ENCODE data around the gene KCNQ5. TPM values are rescaled to one million over a fixed set of nuclear protein-coding genes. Genes with fewer than 3 reads are reported as not detected.
A peak's percentile ranks its signal among the peaks of the same experiment; 100 is the strongest.

The KCNQ5 gene
- polyA plus RNA-seq, 1 donor (not counting 4 experiments of a cell fraction or from before 2014, with no cell fraction given): 3.4 TPM

DNA sequence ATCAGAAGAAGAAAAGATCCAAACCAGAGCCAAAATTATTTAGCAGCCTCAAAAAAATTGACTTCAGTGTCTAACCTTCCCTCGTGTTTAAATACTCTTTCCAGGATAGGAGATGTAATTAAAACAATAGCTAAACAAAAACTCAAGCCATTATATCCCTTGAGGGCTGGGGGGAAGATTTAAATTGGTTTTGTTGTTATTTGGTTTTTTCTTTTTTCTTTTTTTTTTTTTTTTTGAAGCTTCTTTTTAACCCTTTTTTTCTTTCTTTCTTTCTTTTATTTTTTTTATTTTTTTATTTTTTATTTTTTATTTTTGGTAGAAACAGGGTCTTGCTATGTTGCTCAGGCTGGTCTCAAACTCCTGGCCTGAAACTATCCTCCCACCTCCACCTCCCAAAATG lies 334.4 kb downstream of the KCNQ5 start:
- dilution Hi-C loops (cut with MboI; ENCODE audit: extremely low pct_ligation_motif_present, low sequenced_read_pairs): no loop called here
- H3K9ac ChIP-seq (ENCODE audit: control insufficient read depth, extremely low read depth, insufficient read depth, low read length): no peak overlapping the region
- H3K9me1 ChIP-seq (ENCODE audit: control insufficient read depth, extremely low read depth, insufficient read depth, low read length): no peaks in the 10 kb centered on the region
- no peak overlapping the region for H3K4me3 ChIP-seq (ENCODE audit: control insufficient read depth in 2 of 3, extremely low read depth in 1 of 3, insufficient read depth in 2 of 3, low read depth in 1 of 3, low read length in 3 of 3)
- no peaks in the 10 kb centered on the region for H3K9me3 ChIP-seq (ENCODE audit: control insufficient read depth, low read depth, low read length)
- FAIRE-seq (no peak), DNase-seq (ENCODE audit: low read depth, low spot score) (no peak)
- no peaks in the 10 kb centered on the region for H3K36me3 ChIP-seq (ENCODE audit: control insufficient read depth in 2 of 2, extremely low read depth in 1 of 2, insufficient read depth in 2 of 2, low read length in 2 of 2)
- H3K4me1 ChIP-seq (ENCODE audit: control insufficient read depth, extremely low read depth, insufficient read depth, low read length): peaks cover 13% of the 10 kb centered on the region
- no peaks in the 10 kb centered on the region for H4K20me1 ChIP-seq (ENCODE audit: control insufficient read depth, extremely low read depth, insufficient read depth, low read length)
- H3K27ac ChIP-seq (ENCODE audit: control insufficient read depth, insufficient read depth, low read length): no peak overlapping the region
- no peaks in the 10 kb centered on the region for H3K27me3 ChIP-seq (ENCODE audit: control insufficient read depth, extremely low read depth, insufficient read depth, low read length)
- no peak overlapping the region for H3K4me2 ChIP-seq (ENCODE audit: control insufficient read depth, extremely low read depth, insufficient read depth, low read depth, low read length)
- H3K79me2 ChIP-seq (ENCODE audit: control insufficient read depth, insufficient read depth, low read length): no peaks in the 10 kb centered on the region
- no peak overlapping the region for H2AFZ ChIP-seq (ENCODE audit: control insufficient read depth, low read length)
- TF ChIP-seq EZH2 (IDR thresholded peaks at IDR 0.05; ENCODE audit: low read length): no peak
- TF ChIP-seq, protein P1, sequence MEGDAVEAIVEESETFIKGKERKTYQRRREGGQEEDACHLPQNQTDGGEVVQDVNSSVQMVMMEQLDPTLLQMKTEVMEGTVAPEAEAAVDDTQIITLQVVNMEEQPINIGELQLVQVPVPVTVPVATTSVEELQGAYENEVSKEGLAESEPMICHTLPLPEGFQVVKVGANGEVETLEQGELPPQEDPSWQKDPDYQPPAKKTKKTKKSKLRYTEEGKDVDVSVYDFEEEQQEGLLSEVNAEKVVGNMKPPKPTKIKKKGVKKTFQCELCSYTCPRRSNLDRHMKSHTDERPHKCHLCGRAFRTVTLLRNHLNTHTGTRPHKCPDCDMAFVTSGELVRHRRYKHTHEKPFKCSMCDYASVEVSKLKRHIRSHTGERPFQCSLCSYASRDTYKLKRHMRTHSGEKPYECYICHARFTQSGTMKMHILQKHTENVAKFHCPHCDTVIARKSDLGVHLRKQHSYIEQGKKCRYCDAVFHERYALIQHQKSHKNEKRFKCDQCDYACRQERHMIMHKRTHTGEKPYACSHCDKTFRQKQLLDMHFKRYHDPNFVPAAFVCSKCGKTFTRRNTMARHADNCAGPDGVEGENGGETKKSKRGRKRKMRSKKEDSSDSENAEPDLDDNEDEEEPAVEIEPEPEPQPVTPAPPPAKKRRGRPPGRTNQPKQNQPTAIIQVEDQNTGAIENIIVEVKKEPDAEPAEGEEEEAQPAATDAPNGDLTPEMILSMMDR (optimal IDR thresholded peaks at IDR 0.05 in 1 of 3, IDR thresholded peaks at IDR 0.05 in 1 of 3, conservative IDR thresholded peaks at IDR 0.05 in 1 of 3; ENCODE audit: extremely low read depth in 1 of 3, insufficient read depth in 2 of 3, low read length in 3 of 3): no peak

DNA sequence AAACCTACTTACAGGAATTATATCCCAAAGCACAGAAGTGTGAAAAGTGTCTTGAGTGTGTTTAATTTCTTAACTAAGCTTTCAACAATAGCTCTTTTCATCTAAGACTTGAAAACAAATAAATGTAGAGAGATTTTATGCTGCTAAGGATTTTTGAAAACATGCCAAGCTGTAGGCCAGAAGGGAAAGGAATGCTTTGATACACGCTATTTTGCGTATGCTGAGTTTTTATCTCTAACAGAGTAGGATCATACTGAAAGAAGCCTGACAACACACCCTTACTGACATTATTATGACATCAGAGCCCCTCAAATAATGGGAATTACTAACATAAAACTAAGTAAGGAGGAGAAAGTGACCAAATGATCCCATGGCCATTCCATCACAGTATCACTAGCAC lies 338.0 kb downstream of the KCNQ5 start:
- Histone ChIP-seq H3K9me3 (ENCODE audit: control insufficient read depth, low read depth, low read length) (no peaks in the 10 kb centered on the region), H2AFZ (ENCODE audit: control insufficient read depth, low read length) (no peak overlapping the region)
- dilution Hi-C loops (cut with MboI; ENCODE audit: extremely low pct_ligation_motif_present, low sequenced_read_pairs): no loop called here

More for the DNA sequence above, 338.0 kb downstream of the KCNQ5 start:
- Histone ChIP-seq H3K9ac (ENCODE audit: control insufficient read depth, extremely low read depth, insufficient read depth, low read length) (no peak overlapping the region), H3K9me1 (ENCODE audit: control insufficient read depth, extremely low read depth, insufficient read depth, low read length) (no peaks in the 10 kb centered on the region), H3K36me3 (ENCODE audit: control insufficient read depth in 2 of 2, extremely low read depth in 1 of 2, insufficient read depth in 2 of 2, low read length in 2 of 2) (no peaks in the 10 kb centered on the region), H3K4me3 (ENCODE audit: control insufficient read depth in 2 of 3, extremely low read depth in 1 of 3, insufficient read depth in 2 of 3, low read depth in 1 of 3, low read length in 3 of 3) (no peak overlapping the region), H3K4me2 (ENCODE audit: control insufficient read depth, extremely low read depth, insufficient read depth, low read depth, low read length) (no peak overlapping the region), H4K20me1 (ENCODE audit: control insufficient read depth, extremely low read depth, insufficient read depth, low read length) (no peaks in the 10 kb centered on the region), H3K27ac (ENCODE audit: control insufficient read depth, insufficient read depth, low read length) (no peak overlapping the region), H3K27me3 (ENCODE audit: control insufficient read depth, extremely low read depth, insufficient read depth, low read length) (no peaks in the 10 kb centered on the region), H3K79me2 (ENCODE audit: control insufficient read depth, insufficient read depth, low read length) (no peaks in the 10 kb centered on the region), H3K4me1 (ENCODE audit: control insufficient read depth, extremely low read depth, insufficient read depth, low read length) (no peaks in the 10 kb centered on the region)
- peak; percentile 49 for FAIRE-seq
- DNase-seq (ENCODE audit: low read depth, low spot score): no peak
- TF ChIP-seq EZH2 (IDR thresholded peaks at IDR 0.05; ENCODE audit: low read length): no peak
- TF ChIP-seq, protein P1 (optimal IDR thresholded peaks at IDR 0.05 in 1 of 3, IDR thresholded peaks at IDR 0.05 in 1 of 3, conservative IDR thresholded peaks at IDR 0.05 in 1 of 3; ENCODE audit: extremely low read depth in 1 of 3, insufficient read depth in 2 of 3, low read length in 3 of 3): no peak

Measured in keratinocyte (primary cell).